Lower leg skin (tissue), 3 donors: ENCODE results near the gene SCYL2.

Source experiments
- CTCF ChIP-seq, 3 donors: fragments of 450-650 bp; IDR thresholded peaks; one replicate each; pipeline ENCODE4 v1.5.1; 2016; ENCODE audit warnings: antibody characterized with exemption in 3 of 3, mild to moderate bottlenecking in 3 of 3, moderate library complexity in 2 of 3
- POLR2A ChIP-seq, 2 donors: fragments of 450-650 bp; IDR thresholded peaks; one replicate each; pipeline ENCODE4 v1.6.1; 2016 to 2017; ENCODE audit warnings: antibody characterized with exemption in 2 of 2, mild to moderate bottlenecking in 1 of 2, moderate library complexity in 1 of 2

DNA sequence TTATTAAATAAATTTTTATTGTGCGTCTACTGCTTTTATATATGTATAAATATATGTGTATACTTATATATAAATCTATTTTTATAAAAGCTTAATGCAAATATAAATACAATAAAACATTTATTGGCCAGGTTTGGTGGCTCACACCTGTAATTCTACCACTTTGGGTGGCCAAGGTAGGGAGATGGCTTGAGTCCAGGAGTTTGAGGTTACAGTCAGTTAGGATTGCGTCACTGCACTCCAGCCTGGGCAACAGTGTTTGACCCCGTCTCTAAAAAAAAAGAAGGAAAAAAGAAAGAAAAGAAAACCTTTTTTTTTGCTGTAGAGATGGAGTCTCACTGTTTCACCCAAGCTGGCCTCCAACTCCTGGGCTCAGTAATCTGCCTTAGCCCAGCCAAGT lies 45.5 kb upstream of the SCYL2 start:
- no peak for TF ChIP-seq CTCF (IDR thresholded peaks at IDR 0.05)
- no peak for TF ChIP-seq POLR2A (IDR thresholded peaks at IDR 0.05)
